GM06990 (cell line): ENCODE data around the gene SCRT2.

ENCODE experiments used
- DNase-seq: peaks from one replicate; pipeline ENCODE4 v3.0.0-alpha.2; 2011; ENCODE audit not compliant: insufficient read length; ENCODE audit errors: extremely low read depth
- H3K27me3 ChIP-seq: replicated peaks from 2 replicates; pipeline ENCODE4 v1.6.0; 2011; ENCODE audit warnings: low read length; ENCODE audit not compliant: control insufficient read depth, insufficient read depth
- H3K36me3 ChIP-seq: 2 replicates; pipeline ENCODE4 v1.5.1; 2011; ENCODE audit warnings: low read length; ENCODE audit not compliant: control insufficient read depth, insufficient read depth
- H3K4me3 ChIP-seq: replicated peaks from 2 replicates; pipeline ENCODE4 v1.5.1; 2011; ENCODE audit warnings: low read depth, mild to moderate bottlenecking, control low read depth, low read length
- TF ChIP-seq, protein P1 (sequence below): IDR thresholded peaks from 2 replicates; pipeline ENCODE4 v1.5.1; 2011; ENCODE audit warnings: low read length, control low read depth, mild to moderate bottlenecking, inconsistent platforms; ENCODE audit not compliant: insufficient read depth, poor library complexity, severe bottlenecking

Gene SCRT2

DNA sequence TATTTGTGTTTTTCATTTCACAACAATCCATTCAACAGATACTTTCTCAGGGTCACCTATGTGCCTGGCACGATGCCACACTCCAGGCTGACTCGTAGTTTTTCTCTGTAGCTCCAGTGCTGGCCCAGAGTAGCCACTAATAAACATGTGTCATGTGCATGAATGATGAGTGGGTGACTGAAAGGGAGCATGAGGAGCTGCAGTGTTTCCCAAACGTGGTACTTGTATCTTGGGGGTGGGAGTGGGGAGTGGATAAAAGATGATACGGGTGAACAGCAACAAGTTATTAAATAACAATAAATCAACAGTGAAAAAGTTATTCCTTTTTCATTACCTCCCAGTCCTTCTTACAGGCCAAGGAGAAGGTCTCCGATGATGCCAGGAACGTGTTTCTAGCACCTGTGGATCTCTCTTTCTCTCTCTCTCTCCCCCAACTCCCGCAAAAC lies 39.7 kb downstream of the SCRT2 start:
- TF ChIP-seq, protein P1, sequence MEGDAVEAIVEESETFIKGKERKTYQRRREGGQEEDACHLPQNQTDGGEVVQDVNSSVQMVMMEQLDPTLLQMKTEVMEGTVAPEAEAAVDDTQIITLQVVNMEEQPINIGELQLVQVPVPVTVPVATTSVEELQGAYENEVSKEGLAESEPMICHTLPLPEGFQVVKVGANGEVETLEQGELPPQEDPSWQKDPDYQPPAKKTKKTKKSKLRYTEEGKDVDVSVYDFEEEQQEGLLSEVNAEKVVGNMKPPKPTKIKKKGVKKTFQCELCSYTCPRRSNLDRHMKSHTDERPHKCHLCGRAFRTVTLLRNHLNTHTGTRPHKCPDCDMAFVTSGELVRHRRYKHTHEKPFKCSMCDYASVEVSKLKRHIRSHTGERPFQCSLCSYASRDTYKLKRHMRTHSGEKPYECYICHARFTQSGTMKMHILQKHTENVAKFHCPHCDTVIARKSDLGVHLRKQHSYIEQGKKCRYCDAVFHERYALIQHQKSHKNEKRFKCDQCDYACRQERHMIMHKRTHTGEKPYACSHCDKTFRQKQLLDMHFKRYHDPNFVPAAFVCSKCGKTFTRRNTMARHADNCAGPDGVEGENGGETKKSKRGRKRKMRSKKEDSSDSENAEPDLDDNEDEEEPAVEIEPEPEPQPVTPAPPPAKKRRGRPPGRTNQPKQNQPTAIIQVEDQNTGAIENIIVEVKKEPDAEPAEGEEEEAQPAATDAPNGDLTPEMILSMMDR = no peak
- no peak overlapping the region for H3K4me3 ChIP-seq
- DNase-seq = no peak
- no peaks in the 10 kb centered on the region; the same call in 1 of the 2 replicates for H3K27me3 ChIP-seq
- H3K36me3 ChIP-seq = no peaks in the 10 kb centered on the region

DNA sequence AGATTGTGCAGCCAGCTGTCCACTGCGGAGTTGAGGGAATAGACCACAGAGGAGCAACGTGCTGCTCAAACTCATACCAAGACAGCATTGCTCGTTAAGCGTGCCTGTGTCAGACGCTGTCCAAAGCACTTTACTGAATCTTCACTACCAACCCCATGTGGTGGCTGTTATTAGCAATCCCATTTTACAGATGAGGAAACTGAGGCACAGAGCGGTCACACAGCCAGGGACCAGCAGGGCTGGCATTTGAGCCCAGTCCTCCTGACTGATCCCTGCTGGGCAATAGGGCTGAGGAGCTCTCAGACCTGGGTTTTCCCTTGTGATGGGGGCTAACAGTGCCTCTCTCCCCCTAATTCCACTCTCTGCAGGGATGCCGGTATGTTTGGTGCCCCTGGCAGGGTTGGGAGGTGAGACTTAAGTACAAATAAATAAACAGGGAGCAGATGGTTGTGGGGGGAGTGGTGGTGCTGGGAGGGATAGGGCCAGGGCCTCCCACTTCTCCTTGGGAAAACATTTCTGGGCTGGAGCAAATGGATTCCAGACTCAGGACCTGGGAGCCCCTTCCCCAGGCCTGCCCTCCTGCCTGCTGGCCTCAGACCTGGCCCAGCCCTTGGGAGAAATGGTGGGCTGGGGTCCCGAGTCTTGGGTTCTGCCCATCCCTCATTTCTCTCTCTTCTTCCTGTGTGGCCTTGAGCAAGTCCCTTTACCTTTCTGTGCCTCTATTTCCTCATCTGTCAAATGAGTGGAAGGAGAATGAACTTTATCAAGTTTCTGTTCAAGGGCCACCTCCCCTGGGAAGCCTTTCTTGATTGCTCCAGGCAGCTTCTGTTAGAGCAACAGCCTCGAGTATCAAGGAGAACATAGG lies 40.3 kb downstream of the SCRT2 start:
- TF ChIP-seq, protein P1 = no peak
- Histone ChIP-seq H3K27me3 (no peaks in the 10 kb centered on the region; the same call in 1 of the 2 replicates), H3K36me3 (no peaks in the 10 kb centered on the region), H3K4me3 (no peak overlapping the region)
- no peak for DNase-seq

DNA sequence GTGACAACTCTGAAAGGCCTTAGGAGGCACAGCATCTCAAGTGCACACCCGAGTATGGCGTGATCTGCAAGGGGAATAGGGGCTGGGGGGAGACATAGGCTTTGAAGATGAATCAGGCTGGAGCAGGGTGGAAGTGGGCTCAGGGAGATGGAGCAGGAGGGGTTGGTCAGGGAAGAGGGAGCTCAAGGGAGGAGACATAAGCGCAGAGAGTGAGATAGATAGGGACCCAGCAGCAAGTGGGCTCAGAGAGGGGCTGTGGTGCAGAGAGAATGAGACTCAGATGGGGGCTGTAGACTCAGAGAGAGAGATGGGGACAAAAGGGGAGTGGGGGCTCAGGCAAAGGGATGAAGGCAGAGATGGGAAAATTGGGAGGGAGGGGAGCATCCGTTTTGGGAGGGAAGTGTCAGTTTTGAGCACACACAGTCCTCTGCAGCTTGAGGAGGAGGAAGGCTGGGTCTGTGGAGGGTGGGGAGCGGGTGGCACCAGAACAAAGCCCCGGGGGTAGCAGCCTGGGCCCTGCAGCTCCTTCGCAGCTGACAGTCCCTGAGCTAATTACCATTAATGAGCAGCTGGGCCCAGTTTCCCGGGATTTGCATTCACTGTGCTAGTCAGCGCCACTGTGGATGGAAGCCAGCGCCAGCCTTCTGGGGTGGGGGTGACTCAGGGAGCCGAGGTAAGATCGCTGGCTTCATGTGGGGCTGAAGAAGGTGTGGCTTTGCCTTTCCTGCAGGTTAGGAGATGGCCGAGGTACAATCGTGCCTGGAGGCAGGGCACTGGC lies 41.3 kb downstream of the SCRT2 start:
- Histone ChIP-seq H3K4me3 (no peak overlapping the region), H3K27me3 (no peaks in the 10 kb centered on the region; the same call in 1 of the 2 replicates), H3K36me3 (no peaks in the 10 kb centered on the region)
- TF ChIP-seq, protein P1 = no peak
- no peak for DNase-seq

DNA sequence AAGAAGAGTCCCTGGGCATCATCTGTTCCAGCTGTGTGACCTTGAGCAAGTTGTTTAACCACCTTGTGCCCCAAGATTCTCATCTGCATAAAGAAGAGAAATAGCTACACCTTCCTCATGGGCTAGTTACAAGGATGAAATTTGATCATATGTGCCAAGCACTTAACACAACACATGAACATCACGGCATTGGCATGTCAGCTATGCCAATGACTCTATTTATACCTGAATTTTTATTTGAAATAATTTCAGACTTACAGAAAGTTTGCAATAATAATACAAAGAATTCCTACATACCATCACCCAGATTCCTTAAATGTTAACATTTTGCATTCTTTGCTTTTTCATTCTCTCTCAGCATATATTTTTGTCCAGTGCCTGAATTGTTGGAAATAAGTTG lies 44.5 kb downstream of the SCRT2 start:
- Histone ChIP-seq H3K27me3 (0 out of 2 replicates have a peak, but pooled peaks cover 2% of the 10 kb centered on the region), H3K36me3 (no peaks in the 10 kb centered on the region), H3K4me3 (no peak overlapping the region)
- DNase-seq = no peak
- TF ChIP-seq, protein P1 = no peak

DNA sequence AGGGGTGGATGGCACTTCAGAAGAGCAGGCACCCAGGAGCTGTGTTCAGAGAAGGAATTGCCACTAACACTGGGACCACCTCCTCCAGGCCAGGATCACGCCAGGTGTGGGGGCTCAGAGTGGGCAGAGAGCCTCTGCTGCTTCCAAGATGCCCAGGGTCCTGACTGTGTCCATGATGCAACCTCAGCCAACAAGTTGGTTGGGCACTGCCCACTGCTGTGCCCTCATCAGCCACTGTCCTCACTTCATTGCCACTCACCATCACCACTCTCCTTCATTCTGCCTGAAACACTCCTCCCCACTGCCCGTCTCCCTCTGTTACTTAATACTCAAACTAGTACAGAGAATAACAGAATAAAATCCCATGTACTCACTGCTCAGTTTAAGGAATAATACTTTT lies 49.0 kb downstream of the SCRT2 start:
- peaks cover 2% of the 10 kb centered on the region for H3K27me3 ChIP-seq
- H3K4me3 ChIP-seq = no peak overlapping the region
- TF ChIP-seq, protein P1 = no peak
- no peaks in the 10 kb centered on the region for H3K36me3 ChIP-seq
- DNase-seq = no peak
